GM12878 (cell line): ENCODE results near the gene CAPN14.

Experiments used
- EP300 ChIP-seq, 2 experiments: fragments of 150-350 bp in 1 of 2; IDR thresholded peaks; 2 replicates each; pipeline ENCODE4 v1.6.1; 2011 to 2012; ENCODE audit warnings: low read depth in 2 of 2, low read length in 2 of 2, borderline replicate concordance in 1 of 2, improper control_type of control experiment in 1 of 2, inconsistent platforms in 1 of 2; ENCODE audit not compliant: control insufficient read depth in 1 of 2
- POLR2A ChIP-seq: IDR thresholded peaks from 2 replicates; pipeline ENCODE4 v1.6.1; 2011; ENCODE audit warnings: low read depth, mild to moderate bottlenecking, low read length
- RAD21 ChIP-seq: IDR thresholded peaks from 2 replicates; pipeline ENCODE4 v1.6.1; 2011; ENCODE audit warnings: mild to moderate bottlenecking, low read depth, low read length, moderate library complexity; ENCODE audit not compliant: insufficient read depth

DNA sequence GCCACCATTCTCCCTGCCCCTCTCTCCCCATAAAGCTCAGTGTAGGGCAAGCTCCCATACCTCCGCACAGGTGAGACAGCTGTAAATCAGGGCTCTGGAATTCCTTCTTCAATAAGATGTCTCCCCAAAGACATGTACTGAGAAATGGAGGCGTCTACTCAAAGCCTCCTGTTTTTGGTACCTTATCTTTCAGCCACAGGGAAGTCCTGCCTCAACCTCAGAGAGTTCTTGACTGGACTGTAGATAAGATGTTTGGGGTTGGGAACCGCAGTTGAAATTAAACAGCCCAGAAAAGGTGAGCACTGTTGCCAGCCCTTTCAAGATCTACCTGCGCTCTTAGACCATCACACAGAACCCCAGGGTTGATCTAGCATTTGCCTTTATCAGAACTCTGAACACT, 77.6 kb downstream of the CAPN14 start:
- TF ChIP-seq POLR2A (no peak), EP300 (IDR thresholded peaks at IDR 0.05; ENCODE audit: borderline replicate concordance in 1 of 2, control insufficient read depth in 1 of 2, low read depth in 2 of 2, low read length in 2 of 2) (no peak), RAD21 (no peak)
